ENCODE data around the gene KTN1.

KTN1 gene, protein sequence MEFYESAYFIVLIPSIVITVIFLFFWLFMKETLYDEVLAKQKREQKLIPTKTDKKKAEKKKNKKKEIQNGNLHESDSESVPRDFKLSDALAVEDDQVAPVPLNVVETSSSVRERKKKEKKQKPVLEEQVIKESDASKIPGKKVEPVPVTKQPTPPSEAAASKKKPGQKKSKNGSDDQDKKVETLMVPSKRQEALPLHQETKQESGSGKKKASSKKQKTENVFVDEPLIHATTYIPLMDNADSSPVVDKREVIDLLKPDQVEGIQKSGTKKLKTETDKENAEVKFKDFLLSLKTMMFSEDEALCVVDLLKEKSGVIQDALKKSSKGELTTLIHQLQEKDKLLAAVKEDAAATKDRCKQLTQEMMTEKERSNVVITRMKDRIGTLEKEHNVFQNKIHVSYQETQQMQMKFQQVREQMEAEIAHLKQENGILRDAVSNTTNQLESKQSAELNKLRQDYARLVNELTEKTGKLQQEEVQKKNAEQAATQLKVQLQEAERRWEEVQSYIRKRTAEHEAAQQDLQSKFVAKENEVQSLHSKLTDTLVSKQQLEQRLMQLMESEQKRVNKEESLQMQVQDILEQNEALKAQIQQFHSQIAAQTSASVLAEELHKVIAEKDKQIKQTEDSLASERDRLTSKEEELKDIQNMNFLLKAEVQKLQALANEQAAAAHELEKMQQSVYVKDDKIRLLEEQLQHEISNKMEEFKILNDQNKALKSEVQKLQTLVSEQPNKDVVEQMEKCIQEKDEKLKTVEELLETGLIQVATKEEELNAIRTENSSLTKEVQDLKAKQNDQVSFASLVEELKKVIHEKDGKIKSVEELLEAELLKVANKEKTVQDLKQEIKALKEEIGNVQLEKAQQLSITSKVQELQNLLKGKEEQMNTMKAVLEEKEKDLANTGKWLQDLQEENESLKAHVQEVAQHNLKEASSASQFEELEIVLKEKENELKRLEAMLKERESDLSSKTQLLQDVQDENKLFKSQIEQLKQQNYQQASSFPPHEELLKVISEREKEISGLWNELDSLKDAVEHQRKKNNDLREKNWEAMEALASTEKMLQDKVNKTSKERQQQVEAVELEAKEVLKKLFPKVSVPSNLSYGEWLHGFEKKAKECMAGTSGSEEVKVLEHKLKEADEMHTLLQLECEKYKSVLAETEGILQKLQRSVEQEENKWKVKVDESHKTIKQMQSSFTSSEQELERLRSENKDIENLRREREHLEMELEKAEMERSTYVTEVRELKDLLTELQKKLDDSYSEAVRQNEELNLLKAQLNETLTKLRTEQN (N-terminal part only)
- 139 to 336 (median 259) reads per million in 17 experiments for total RNA-seq

DNA sequence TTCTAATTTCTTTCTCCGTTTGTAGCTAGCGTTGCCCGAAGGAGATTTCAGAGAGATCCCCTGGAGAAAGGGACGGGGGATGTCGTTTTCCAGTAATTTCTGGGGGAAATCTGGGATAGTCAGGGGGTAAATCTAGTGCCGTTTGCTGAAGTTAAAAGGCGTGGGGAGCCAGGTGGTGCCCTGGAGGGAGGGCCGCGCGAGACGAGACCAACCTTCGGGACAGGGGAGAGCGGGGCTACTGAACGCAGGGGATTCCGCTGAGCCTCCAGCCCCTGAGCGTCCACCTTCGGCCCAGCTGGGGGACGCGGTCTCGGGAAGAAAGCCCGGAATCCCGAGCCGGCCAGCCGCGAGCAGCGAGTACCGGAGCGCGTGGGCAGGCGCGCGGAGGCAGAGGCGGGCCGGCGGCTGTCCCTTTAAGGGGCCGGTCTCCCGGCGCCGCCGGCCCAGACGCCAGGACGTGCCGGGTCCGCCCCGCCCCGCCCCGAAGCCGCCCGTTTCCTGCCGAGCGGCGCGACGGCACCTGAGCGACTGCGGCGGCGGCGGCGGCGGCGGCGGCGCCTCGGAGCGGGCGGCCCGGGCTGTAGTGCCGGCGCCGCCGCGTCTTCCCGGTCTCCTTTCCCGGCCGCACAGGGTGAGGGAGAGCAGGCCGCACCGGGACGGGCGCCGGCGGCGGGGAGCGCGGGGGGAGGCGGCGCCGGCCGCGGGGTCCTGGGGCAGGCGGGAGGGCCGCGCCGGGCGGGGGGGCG lies at the start of gene KTN1:
TSS of gene KTN1 (plus strand) at position 484 of the 746 bp plus-strand sequence. CDS start 31,842 bp downstream, outside the sequence.
- peak; percentile 80 to 95 (median 90) for DNase-seq

DNA sequence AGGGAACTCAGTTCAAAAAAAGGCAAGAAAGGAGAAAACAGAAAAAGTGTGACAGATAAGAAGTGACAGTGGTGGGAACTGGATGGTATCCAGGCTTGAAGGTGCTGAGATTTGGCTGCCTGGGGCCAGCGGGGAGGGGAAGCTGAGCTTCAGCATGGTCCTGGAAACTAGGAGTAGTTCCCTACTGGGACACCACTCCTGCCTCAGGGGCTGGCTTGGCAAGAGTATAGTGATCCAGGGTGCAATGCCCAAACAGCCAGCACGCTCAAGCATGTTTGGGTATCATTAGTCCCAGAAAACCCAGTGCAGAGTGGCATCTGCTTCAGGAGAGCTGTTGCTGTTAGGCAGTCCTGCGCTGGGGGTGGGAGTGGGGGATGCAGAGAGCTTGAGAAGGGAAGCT lies 49.5 kb upstream of the KTN1 start:
- DNase-seq = no peak

DNA sequence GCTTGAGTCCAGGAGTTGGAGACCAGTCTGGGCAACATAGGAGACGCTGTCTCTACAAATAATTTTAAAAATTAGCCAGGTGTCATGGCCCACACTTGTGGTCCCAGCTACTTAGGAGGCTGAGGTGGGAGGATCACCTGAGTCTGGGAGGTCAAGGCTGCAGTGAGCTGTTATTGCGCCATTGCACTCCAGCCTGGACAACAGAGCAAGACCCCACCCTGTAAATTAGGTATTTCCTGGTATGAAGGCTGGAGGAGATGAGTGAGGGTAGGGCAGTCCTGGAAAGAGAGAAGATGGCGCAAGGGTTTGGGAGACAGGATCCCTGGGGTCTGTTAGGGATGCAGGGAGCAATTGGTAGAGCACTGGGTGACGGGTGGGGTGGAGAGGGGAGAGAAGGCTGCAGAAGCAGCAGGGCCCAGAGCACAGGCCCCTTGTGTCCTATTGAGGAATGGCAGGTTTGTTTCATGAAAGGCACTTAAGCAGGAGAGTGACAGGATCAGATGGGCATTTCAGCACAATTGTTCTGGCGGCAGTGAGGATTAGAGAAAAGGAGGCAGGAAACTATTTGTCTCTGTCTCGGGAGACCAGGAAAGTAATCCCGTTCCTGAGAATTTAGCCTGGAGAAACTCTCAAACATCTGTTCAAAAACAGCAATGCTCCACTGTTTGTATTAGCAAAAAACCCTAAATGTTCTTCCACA lies 47.2 kb upstream of the KTN1 start:
- DNase-seq = no peak

DNA sequence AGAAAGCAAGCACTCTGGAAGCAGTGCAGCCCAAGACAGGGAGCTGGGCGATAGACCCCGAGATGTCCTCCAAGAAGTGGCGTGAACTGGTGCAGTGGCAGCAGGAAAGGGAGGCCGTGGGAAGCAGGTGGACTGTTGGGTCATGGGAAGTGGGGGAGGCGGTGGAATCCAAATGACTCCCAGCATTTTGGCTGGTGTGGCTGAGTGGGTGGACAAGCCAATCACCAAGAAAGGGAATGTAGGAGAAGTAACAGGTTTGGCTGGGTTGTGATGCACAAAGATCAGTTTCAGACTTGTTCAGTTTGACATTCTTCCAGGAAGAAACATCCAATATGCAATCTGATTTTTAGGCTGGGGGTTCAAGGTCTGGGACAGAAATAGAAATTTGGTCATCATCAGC lies 46.0 kb upstream of the KTN1 start:
- no peak for DNase-seq

DNA sequence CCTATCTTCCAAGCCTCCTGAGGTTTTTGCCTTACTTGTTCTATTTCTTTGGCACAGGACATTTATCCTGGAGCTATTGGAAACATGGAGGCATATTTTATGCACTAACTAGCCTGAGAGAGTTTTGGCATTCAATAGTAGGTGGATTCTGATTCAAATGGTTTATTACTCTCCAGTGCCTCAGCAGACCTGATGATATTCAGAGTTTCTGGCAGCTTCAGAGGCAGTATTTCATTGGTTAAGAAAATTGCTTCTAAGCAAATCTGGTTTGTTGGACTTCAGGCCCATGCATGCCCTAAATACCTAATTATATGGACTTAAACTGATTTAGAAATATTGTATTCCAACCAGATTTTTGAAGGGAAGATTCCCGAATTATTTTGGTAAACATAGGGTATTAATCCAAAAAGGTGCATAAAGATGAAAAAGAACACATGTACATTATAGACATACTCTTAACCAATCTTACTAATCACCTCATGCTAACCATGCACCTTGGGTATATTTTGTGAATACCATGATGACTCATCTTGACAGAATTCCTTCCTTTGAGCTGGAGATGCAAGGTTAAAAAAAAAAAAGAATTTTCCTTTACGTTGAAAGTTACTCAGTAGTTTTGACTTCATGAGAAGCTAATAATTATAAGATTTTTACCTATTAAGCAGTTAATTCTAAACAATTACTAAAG lies 44.3 kb upstream of the KTN1 start:
- no peak for DNase-seq

DNA sequence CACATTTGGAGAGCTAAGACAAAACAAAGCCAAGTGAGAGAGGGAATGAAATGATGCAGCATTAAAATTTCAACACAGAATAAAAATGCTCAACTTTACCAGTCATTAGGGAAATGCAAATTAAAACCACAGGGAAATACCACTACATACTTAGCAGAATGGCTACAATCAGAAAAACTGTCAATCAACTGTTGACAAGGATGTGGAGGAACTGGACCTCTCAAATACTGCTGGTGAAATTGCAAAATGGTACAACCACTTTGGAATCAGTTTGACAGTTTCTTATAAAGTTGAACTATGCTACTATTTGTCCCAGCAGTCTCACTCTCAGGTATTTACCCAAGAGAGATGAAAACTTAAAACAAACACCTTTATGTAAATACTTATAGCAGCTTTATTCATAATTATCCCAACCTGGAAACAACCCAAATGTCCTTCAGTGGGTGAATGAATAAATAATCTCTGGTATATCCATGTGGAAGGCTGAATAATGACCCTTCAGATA lies 43.8 kb upstream of the KTN1 start:
- DNase-seq = no peak

DNA sequence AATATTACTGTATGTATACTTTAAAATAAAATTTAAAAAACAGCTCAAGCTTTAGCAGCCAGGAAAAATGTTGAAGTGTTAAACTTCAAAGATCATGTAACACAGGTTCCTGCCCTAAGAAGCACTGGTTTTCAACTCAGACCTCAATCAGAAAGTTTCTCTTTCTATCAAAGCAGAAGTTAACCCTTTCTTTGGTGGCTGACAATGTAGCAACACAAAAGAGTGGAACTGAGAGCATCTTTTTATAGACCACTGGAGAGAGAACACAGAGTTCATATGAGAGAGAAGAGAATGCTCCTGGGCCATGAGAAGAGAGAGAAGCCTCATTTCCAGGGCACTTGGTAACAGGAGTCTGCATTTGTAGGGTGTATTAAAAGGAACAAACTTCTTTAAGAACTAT lies 42.2 kb upstream of the KTN1 start:
- DNase-seq = no peak

DNA sequence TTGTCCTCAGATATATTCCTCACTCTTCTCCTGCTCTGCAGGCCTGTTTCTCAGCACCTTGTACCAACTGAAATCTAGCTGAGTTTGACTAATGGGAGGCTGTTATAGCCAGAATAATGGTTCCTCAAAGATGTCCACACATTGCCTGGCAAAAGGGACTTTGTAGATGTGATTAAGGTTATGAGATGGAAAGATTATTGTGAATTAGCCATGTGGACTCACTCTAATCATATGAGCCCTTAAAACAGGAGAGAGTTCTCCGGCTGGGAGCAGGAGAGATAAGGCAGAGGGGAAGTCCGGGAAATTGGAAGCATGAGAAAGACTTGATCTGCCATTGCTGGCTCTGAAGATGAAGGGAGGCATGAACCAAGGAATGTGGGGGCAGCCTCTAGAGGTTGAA lies 40.0 kb upstream of the KTN1 start:
- DNase-seq = no peak

DNA sequence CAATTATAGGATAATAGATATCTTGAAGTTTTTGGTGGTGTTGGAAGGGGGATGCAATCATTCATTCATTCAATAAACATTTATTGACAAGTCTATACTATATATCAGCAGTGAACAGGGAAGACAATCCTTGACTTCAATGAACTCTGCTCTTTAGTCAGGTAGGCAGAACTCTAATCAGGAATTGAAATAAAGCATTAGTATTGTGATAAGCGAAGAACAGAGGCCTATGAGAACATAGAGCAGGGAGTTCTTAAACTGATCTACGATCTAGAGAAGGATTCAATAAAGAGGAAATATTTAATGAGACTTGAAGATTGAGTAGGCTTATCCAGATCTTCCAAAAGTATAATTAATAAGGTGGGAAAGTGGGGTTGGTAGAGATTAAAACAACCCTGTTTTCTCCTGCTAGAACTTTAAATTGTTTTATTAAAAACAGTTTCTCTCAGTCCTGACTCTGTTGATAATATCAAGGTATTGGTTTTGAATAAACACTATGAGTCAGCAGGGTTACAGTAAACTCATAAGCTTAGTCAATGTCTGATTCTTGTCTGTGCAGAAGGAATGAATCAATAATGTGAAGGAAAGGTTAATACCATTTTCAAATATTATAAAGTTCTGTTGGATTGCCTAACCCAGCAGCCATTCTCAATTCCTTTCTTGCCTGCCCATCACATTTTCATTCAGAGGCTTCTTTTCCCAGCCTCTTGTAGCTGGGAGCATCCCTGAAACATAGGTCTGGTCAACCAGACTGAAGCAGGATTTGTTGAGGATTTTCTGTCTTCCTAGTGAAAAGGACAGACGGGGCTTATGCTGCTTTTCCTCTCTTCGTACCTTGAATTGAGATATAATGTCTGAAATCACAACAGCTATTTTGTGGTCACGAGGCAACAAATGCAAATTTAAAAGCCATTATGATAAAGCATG lies 38.9 kb upstream of the KTN1 start:
- no peak for DNase-seq

DNA sequence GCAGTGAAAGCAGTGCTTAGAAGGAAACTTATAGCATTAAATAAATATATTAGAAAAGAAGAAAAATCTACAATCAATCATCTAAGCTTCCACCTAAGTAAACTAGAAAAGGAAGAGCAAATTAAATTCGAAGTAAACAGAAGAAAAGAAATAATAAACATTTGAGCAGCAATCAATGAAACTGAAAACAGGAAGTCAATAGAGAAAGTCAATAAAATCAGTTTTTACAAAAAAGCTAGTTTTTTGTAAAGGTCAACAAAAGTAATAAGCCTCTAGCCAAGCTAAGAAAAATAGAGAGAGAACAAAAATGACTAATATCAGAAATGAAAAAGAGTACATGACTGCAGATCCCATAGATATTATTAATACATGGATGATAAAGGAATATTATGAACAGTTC lies 34.2 kb upstream of the KTN1 start:
- DNase-seq = no peak

DNA sequence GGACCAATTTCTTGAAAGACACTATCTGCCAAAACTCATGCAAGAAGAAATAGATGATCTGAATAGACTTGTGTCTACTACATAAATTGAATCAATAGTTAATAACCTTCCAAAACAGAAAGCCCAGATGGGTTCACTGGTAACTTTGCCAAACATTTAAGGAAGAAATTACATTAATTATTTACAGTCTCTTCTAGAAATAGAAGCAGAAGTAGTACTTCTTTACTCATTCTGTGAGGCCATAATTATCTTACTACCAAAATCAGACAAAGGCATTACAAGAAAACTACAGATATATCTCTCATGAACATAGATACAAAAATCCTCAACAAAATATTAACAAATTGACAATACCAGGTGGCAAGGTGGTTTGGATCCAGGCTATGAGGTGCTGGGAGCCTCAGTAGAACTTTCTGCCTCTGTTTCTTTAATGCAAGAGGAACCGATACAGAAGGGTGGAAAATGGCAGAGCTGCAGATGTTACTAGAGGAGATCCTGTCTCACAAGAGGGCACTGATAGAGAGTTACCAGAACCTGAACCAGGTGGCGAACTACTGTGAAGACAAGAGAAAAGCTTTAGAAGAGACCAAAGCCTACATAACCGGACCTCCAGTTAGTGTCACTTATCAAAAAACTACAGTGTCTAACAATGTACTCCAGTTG lies 33.7 kb upstream of the KTN1 start:
- DNase-seq = no peak

DNA sequence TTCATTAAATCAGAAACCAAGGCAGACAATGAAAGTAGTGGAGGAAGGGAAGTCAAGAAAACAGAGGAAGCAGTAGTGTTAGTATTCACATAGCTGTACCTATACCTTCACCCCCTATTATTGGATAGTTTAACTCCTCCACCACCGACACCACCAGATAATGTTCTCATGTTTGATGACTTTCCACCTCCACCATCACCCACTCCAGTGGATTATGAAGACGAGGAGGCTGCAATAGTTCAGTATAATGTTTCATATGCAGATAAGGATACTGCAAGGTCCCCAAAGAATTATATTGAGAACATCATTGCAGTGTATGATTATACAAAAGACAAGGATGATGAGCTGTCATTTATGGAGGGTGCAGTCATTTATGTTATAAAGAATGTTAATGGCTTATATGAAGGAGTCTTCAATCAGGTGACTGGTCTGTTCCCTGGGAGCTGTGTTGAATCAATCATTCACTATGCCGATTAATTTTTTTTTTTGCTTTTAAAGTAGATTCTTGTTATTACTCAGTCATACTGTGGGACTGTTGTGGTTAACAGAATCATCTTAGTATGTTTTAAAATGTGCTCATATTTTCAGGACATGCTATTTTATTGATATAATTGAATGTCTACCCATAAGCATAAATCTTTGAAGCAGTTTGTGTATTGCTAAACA lies 32.2 kb upstream of the KTN1 start:
- no peak for DNase-seq

DNA sequence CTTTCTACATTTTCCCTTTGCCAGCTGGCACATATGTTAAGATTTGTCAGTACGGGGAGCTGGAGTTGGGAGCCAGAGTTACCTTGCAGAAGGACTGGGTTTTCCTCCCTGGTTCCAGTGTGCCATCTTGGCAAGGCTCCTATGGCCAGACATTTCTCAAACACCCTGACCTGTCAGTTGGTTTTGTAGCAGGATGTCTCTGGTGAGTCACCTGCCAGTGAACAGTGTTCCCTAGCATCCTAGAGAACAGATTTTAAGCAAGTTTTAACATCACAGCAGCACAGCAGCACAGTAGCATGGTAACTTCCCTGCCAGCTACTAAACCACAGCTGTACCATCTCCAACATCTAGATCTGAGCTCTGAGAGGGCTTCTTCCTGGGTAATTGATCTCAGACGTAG lies 26.2 kb upstream of the KTN1 start:
- no peak for DNase-seq

DNA sequence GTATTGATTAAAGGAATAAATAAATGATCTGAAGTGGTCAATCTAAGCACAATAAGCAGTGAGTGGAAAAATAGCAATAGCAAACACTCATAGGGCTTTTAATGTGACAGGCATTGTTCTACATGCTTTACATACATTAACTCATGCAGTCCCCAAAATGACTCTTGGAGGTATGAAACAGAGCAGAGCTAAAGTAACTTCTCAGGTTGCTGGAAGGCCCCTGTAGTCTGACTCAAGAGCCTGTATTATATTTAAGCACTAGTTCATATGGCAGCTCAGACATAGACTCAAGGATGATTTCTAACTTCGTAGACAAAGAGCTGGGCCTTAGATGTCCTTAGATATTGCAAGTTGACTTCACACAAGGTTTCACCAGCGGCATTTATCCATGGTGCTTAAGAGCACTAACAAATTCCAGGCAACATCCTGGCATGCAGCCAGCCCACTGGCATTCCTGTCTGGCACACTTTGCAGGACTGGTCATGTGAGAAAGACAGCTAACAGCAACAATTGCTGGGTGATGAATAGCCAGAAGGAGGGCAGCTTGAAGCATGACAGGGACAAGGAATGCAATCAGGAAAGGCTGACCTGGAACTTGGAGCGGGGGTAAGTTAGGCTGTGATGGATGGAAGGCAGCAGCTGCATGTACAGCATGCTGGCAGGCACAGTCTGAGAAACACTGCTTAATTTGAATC lies 22.9 kb upstream of the KTN1 start:
- DNase-seq = no peak

DNA sequence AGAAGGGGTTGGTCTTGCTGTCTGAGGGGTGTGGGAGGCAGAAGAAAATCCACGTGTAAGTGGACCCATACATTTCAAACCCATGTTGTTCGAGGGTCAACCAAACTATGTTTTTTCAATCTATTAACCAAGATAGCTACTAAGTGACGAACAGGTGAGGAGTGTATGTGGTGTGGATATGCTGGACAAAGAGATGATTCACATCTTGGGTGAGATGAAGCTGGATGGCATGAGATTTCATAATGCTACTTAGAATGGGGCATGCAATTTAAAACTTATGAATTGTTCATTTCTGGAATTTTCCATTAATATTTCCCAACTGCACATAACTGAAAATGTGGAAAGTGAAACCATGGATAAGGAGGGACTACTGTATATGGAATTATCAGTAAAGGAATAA lies 17.9 kb upstream of the KTN1 start:
- DNase-seq = no peak

DNA sequence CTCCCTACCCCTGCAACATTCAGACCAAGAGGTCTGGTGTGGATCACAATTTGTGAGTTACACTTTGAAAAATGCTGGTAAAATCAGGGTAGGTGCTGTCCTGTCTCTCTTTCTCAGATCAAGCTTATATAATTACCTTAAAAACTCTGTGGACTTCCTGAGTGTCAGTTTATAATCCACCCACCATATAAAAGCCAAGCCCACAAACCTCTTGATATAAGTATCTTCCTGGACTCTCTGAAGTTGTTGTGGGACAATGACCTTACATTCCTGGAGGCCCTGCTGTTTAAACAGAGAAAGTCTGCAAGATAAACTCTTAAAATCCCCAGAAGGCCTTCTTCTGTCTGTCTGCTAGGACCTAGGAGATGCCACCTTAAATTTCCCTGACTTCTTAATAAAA lies 11.4 kb upstream of the KTN1 start:
- DNase-seq = no peak

DNA sequence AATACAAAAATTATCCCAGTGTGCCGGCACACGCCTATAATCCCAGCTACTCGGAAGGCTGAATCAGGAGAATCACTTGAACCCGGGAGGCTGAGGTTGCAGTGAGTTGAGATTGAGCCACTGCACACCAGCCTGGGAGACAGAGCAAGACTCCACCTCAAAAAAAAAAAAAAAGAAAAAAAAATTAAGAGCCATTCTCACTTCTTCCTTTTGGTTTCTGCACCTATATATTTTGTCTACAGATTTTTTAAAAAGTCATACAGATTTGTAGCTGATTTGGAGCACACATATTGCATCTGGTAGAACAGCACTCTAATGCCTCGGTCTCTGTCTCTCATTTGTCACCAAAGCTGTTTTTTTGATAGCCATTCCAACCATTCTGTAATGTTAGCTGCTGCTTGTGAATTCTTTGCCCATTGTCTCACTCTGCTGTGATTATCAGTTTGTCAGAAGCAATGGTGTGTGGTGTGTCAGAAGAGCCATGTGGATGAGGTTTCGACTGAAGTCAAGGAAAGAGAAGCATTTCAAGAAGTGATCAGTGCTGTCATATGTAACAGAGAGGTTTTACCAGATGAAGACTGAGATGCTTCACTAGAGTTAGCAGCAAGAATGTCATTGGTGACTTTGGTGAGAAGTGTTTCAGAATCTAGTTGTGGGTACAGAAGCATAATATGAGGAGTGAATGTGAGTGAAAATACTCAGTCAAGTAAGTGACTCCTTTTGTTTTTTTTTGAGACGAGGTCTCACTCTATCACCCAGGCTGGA lies 8.7 kb upstream of the KTN1 start:
- DNase-seq = no peak
